ENCODE data around the gene ACTR5.
"Not testable (repeated sequence)": the region's sequence is repeated elsewhere in the genome, so short reads cannot be mapped to it uniquely, and the experiment has no call there.

Gene ACTR5

DNA sequence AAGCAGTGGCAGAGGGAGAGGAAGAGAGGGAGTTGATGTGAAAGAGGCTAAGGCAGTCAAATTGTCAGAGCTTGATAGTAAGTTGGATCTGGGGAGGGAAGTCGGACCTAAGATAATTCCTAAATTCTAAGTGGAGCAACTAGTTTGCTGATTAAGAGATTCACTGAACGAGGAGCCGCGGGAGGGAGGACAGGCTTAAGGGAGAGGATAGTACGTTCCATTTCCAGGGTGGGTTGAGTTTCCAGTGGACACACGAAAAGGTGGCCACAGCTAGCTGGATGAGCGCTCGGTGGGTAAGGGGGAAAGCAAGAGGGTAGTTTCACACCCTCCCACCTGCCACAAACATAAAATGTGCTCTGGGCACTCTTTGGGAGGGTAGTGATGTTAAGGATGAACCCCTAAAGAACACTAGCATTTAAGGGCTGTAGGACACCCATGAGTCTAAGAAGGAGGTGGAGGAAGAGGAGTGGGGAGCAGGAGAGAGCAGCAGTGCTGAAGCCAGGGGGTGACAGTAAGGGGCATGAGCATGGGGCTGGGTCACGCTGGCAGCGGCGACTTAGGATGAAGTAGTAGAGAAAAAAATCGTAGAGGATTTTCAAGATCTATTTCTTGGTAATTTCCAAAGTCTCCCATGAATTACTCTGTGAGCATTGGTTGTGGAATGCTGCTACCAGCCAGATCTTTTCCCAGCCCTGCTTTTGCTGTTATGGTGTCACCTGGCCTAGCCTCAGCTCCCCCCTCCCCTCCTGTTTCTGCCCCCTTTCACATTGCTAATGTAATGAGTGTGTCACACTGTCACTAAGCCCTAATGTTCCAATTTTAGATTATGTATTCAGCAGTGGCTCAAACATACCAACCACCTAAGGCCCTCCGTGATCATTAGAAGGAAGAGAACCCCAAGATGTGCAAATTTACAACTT is 21.4 kb downstream of the ACTR5 start:
- no peak for DNase-seq

DNA sequence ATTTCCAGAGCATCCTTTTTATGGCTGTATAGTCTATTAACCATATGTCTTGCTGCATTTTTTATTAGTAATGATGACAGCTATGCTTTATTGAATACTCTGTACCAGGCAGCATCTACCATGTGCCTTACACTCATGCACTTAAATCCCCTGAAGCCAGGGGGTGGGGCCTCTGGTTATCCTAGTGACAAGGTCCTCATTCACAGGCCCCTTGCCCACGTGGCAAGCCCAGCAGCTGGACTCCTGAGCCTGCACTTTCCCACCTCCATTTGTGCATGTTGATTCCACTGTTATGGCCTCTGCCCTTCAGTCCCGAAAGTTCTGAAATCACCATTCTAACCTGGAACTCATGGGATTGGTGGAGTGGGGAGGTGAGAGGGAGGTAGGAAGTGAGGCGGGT is 22.3 kb downstream of the ACTR5 start:
- DNase-seq: no peak

DNA sequence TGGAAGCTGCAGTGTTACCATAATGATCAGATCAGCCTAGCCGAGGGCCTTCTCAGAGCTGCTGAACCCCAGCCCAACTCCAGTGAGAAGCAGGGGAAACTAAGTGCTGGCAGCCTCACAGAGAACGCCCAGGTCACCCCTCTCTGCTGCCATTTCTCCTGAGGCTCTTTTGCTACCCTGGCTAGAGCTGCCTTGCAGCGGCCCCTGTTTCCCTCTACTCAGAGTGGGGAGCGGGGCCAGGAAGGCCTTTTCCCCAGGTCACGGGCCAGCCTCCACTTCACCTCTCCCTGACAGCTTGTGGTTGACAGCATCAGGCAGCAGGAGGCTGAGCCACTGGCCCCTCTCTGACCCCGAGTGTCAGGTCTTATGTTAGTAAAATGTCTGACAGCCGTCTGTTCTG is 22.7 kb downstream of the ACTR5 start:
- no peak for DNase-seq

DNA sequence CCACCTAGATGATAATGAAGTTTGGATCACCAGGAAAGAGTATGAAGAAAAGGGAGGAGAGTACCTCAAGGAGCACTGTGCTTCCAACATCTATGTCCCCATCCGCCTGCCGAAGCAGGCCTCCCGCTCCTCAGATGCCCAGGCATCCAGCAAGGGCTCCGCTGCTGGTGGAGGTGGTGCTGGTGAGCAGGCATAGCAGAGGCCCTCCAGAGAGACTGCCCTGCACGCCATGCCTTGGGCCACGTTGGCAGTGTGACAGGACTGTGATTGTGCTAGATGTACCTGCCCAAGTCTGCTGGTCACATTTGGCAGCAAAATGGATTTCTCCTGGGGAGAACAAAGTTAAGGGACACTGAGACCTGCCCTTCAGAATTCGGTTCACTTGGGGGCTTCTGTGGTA is 23.4 kb downstream of the ACTR5 start:
- no peak for DNase-seq

DNA sequence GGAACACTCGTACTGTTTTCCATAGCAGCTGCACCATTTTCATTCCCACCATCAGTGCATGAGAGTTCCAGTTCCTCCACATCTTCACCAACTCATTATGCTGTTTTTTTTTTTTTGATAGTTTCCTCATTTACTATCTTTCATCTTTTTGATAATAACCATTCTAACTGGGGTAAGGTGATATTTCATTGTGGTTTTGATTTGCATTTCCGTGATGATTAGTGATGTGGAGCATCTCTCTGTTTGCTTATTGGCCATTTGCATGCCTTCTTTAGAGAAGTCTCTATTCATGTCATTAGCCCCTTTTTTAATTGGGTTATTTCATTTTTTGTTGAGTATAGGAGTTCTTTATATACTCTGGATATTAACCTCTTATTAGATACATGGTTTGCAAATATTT is 25.9 kb downstream of the ACTR5 start:
- DNase-seq: no peak

DNA sequence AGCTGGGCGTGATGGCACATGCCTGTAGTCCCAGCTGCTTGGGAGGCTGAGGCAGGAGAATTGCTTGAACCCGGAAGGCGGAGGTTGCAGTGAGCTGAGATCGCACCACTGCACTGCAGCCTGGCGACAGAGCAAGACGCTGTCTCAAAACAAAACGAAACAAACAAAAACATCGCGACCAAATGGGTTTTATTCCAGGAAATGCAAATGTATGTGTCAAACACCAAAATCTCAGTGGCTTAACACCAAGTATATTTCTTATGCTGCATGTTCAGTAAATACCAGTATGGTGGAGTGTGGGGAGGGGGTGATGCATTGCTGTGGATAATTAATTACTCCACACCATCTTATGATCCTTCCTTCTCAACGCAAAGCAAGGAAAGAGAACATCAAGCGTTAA is 28.1 kb downstream of the ACTR5 start:
- no peak for DNase-seq

DNA sequence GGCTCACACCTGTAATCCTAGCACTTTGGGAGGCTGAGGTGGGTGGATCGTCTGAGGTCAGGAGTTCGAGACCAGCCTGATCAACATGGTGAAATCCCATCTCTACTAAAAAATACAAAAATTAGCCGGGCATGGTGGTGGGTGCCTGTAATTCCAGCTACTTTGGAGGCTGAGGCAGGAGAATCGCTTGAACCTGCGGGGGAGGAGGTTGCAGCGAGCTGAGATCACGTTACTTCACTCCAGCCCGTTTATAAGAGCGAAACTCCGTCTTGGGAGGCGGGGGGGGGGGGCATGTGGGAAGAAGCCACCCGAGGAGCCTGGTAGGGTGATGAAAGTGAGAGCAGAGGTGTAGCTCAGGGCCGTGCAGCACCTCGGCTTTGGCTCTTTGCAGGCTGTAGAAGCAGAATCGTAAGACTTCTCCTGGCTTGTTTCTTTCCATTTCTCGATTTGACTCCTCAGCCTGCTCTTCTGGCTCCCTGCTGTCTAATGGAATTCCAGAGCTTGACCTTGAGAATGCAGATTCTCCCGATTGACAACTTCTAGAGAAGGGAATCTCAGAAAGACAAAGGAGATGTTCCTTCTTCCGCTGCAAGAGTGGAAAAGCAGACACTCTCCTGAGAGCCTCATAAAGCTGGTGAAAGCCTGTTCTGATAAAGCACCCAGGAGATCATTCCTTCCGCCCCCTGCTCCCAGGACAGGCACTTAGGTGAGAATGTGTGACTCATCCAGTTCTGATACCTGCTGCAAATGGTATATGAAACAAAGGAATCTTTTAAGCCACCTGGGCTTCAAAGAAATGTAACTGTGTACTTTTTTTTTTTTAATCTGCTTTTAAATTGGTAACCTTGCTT is 31.2 kb downstream of the ACTR5 start:
- no peak for DNase-seq

DNA sequence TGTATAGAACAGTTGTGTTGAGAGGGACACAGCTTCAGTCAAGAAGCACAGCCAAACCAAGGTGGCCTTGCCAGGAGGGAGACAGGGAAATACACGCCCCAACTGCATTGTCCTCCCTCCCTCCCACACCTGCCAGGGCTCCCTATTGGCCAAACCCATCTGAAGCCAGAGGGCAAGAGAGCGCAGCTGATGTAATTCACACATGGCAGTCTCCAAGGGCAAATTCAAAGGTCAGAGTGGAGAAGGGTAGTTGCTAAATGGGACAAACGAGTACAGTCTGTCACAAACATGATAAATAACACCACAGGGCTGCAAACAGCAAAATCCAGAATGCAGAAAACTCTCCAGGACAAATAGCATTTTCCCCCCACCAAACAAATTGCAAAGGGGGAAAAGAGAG is 34.0 kb downstream of the ACTR5 start:
- DNase-seq: no peak

DNA sequence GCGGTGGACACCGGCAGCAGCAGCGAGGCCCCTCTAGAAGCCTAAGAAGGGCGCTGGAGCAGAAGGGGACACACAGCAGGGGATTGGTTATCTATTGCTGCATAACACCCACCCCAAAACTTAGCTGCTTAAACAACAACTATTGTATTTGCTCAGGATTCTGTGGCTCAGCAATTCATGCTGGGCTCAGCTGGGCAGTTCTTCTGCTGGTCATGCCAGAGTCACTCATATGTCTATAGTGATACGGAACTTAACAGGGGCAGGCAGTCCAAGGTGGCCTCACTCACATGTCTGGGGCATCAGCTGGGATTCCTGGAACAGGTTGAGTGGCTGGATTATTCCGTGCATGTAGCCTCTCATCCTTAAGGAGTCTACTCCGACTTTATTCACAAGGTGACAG is 39.6 kb downstream of the ACTR5 start:
- no peak for DNase-seq

DNA sequence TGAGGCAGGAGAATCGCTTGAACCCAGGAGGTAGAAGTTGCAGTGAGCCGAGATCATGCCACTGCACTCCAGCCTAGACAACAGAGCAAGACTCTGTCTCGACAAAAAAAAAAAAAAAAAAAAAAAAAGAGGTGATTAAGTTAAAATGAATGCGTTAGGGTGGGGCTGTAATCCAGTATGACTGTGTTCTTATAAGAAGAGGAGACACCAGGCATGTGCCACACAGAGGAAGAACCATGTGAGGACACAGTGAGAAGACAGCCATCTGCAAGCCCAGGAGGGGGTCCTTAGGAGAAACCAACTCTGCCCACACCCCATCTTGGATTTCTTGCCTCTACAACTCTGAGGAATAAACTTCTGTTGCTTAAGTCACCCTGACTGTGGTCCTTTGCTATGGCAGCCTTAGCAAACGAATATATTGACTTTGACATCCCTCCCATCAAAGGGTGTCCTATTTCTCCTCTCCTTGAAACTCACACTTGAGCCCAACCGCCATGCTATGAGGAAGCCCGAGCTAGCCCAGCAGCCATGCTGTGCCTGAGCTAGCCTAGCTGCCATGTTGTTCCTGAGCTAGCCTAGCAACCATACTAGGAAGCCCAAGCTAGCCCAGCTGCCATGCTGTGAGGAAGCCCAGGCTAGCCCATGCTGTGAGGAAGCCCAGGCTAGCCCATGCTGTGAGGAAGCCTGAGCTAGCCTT is 41.4 kb downstream of the ACTR5 start:
- DNase-seq: no peak

DNA sequence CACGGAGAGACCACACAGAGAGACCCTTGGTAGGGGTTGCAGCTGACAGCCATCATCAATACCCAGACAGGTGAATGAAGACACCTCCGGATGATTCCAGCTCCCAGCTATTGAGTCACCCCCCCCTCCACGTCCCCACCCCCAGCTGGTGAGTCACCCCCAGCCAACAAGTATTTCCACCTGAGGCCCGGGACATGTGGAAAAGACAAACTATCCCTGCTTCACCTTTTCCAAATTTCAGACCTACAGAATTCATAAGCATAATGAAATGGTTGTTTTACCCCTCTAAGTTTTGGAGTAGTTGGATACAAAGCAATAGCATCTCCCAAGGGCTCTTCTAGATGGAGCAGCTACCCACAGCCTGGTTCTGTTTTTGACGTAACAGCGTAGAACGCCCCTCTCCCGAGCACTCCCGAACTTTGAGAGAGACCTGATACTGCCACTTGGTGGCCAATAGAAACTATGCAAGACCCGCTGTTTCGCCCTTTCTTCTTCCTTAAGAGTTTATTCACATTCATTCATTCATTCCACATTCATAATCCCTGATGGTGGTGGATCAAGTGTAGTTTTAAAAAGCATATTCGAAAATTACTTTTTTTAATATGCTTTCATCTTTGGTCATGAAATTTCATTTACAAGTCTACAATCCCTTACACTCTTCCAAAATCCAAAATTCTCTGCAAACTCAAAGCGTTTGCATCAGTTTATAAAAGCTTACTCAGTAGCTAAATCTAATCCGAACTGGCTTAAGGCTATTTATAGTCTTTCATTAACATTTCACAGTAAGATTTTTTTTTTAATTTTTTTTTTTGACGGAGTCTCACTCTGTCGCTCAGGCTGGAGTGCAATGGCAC is 42.2 kb downstream of the ACTR5 start:
- DNase-seq: no peak

DNA sequence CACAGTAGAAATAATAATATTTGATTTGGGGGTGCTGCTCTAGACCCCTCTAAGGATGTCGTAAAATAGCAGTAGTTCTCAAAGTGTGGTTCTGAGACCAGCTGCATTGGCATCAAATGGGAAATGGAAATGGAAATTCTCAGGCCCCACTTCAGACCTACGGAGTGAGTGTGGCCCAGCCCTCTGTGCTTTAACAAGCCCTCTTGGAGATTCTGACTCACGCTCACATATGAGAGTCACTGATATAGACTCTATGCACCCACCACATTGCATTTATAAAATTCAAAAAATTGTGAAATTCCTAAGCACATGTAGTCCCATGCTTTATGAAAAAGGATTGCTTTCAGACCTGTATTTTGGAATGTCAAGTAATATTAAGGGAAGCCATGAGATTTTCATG is 43.0 kb downstream of the ACTR5 start:
- no peak for DNase-seq

DNA sequence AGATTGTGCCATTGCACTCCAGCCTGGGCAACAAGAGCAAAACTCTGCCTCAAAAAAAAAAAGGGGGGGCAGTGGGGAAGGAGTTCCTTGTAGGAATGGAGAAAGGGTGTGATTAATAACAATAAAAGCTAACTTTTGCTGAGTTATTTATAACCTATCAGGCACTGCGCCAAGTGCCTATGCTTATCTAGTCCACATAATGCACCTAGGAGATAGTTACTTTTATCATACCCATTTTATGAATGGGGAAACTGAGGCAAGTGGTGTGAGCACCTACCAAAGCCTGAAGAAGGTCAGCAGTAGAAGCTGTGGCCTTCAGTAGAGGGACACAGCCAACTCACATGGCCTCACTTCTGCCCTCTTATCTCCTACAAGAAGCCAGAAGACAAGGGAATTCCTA is 43.7 kb downstream of the ACTR5 start:
- no peak for DNase-seq

DNA sequence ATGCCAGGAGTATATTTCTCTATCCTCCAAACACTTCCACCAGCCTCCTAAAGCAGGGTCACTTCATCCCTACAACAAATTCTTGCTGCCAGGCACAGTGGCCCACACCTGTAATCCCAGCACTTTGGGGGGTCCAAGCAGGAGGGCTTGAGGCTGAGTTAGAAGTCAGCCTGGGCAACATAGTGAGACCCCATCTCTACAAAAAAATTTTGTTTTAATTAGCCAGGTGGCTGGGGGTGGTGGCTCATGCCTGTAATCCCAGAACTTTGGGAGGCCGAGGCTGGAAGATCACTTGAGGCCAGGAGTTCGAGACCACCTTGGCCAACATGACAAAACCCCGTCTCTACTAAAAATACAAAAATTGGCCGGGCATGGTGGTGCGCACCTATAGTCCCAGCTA is 45.8 kb downstream of the ACTR5 start:
- DNase-seq: not testable (repeated sequence)

DNA sequence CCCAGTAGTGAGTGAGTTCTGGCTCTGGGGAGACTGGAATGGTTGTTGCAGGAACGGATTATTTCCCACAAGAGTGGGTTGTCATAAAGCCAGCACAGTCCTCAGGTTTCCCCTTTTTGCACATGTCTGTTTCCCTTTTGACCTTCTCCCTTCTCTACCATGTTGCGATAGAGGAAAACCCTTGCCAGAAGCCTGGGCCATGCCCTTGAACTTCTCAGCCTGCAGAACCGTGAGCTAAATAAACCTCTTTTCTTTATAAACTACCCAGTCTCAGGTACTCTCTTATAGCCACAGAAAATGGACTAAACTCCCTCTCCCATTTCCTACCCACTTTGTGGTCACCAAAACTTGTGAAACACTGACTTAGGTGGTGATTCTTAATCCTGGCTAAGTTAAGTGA is 50.0 kb downstream of the ACTR5 start:
- DNase-seq: no peak

DNA sequence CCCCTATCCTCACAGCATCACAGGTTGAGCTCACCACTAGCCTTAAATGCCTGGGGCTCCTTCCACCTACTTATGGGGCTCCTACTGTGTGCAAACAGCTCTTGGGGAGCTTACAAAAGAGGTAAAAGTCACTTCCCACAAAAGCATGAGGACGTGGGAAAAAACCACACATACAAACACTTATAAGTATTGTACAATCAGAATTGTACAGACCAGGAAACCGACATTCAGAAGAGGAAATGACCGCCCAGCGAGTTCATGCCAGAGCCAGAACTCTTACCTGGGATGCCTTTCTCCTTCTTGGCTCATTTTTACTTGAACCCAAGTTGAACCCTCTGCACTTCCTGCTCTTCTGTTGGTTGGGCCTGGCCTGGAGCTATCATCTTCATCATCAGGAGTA is 50.9 kb downstream of the ACTR5 start:
- no peak for DNase-seq

DNA sequence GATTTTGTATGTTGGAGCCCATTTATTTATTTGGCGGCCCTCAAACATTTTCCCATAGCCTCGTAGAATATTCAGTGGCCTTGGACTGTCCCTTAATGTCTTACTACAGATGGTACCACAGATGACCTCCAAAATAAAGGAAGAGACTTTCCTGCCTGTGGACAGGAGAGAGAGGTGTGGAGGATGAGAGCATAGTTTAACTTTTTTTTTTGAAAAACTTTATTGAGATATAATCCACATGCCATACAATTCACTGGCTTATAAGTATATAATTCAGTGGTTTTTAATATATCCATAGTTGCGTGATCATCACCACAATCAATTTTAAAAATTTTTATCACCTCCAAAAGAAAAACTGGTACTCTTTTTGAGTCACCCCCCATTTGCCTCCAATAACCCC is 52.6 kb downstream of the ACTR5 start:
- no peak for DNase-seq

DNA sequence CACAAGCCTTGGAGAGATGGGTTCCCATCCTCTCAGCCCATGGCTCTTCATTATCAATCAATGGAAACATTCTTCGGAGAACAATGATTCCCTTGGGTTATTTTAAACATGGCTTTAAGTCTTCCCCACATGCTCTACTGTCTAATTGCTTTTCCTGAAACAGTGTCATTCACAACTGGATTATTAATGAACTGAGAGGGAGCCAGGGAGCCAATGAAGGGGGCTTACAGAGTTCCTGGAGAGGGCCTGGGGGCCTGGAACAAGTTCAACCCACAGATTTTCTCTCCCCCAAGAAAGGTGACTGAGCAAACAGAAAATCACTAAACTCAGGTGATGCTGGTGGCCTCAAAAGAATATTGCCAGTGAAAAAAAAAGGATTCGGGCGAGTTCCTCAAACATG is 56.0 kb downstream of the ACTR5 start:
- DNase-seq: no peak

DNA sequence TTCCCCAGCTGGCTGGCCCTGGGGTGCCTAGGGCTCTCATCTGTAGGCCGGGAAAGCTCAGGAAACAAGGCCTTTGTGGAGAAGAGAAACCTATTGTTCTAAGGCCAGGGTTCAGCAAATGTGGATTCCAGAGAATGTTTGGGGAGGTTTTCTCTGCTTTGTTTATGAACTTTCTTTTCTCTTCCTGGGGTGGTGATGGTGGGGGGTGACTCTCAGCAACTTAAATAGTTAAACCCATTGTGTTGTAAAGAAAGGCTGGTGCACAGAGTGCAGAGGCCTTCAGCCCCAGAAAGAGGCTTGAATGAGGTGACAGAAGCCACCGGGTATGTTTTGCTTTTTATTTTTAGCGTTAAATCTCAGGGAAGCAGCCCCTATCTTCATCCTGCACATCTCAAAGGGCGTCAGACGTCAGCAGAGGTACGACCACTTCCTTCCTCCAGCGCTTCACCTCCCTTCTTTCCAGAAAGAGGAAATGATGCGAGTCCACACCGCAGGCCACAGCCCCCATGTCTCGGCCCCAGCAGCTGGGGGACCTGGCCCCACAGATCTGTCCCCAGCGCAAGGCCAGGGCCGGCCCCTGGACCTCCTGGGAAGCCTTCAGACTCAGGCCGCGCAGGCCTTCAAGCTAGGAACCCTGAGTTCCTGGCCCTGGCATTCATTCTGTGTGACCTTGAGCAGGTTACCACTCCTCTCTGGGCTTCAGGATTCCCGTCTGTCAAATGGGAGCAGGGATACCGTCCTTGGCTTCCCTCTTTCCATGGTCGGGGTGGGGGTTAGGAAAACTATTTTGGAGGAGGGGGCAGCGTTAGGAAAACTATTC is 56.6 kb downstream of the ACTR5 start:
- peak in 1 of 2 donors; percentile 42 for DNase-seq

DNA sequence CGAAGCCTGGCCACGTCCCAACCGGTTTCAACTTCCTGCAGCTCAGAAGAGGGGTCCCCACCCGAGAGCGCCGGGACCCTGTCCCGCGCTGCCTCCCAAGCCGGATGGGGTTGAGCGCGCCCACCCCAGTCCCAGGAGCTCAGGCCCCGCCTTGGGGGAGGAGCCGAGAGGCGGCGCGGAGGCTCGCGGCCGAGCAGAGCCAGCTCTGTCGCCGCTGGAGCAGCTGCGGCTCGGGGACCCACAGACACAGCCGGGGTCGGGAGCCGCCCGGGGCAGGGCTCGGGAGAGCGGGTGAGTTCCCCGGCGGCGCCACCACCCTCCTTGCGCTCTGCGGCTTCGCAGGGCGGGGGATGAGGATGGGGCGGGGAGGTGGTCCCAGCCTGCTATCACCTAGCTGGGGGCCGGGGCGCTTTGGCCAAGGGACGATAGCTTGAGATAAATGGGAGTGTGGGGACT is 57.3 kb downstream of the ACTR5 start, which contains the start of gene PPP1R16B:
Gene PPP1R16B (plus strand): TSS at position 196 of the 456 bp plus-strand sequence. CDS start 30,229 bp downstream, outside the sequence.
- DNase-seq: peak; percentile 50 to 71
